CD8-positive, alpha-beta memory T cell (primary cell): ENCODE measurements around the gene ADTRP. TPM values are rescaled to one million over a fixed set of nuclear protein-coding genes. Genes with fewer than 3 reads are reported as not detected.

Experiments used
- CTCF ChIA-PET: fragments of 350-600 bp; sonication (Branson Sonifier 250); formaldehyde crosslinking; loops from one replicate; lab custom pipeline; 2021; ENCODE audit warnings: antibody characterized with exemption; lab: Charles Lee
- POLR2A ChIA-PET: fragments of 350-600 bp; sonication (Branson Sonifier 250); formaldehyde crosslinking; loops from one replicate; lab custom pipeline; 2021; ENCODE audit warnings: antibody characterized with exemption; lab: Charles Lee
- DNase-seq, 5 donors: peaks; one replicate each; pipeline versions ENCODE4 v3.0.0 to v3.0.0-alpha.2; 2020 to 2022; ENCODE audit warnings: mixed read lengths in 1 of 5
- H3K27ac ChIP-seq: one replicate; pipeline ENCODE4 v1.7.0; 2013; ENCODE audit warnings: low read depth, mild to moderate bottlenecking, low read length, moderate library complexity
- H3K27me3 ChIP-seq: 2 replicates; pipeline ENCODE4 v1.7.0; 2013; ENCODE audit warnings: low read length, mild to moderate bottlenecking; ENCODE audit not compliant: insufficient read depth, poor library complexity, severe bottlenecking
- H3K36me3 ChIP-seq: 2 replicates; pipeline ENCODE4 v1.7.0; 2013; ENCODE audit warnings: mild to moderate bottlenecking, low read length, moderate library complexity; ENCODE audit not compliant: insufficient read depth
- H3K4me1 ChIP-seq: 2 replicates; pipeline ENCODE4 v1.7.0; 2013; ENCODE audit warnings: mild to moderate bottlenecking, low read length, moderate library complexity; ENCODE audit not compliant: insufficient read depth
- H3K4me3 ChIP-seq: 2 replicates; pipeline ENCODE4 v1.7.0; 2013; ENCODE audit warnings: mild to moderate bottlenecking, low read length
- H3K9me3 ChIP-seq: 2 replicates; pipeline ENCODE4 v1.7.0; 2013; ENCODE audit warnings: mild to moderate bottlenecking, low read length
- H3K27ac Mint-ChIP-seq, 8 donors: one replicate each; pipeline ENCODE4 v1.8.0; 2020 to 2021; ENCODE audit warnings: mixed read lengths in 8 of 8, mild to moderate bottlenecking in 6 of 8, inconsistent platforms in 3 of 8, moderate library complexity in 3 of 8
- H3K27me3 Mint-ChIP-seq, 2 donors: one replicate each; pipeline ENCODE4 v1.8.0; 2020 to 2021; ENCODE audit warnings: mixed read lengths in 2 of 2, mild to moderate bottlenecking in 1 of 2, moderate library complexity in 1 of 2
- H3K36me3 Mint-ChIP-seq, 3 donors: one replicate each; pipeline ENCODE4 v1.8.0; 2020 to 2021; ENCODE audit warnings: mixed read lengths in 3 of 3, inconsistent platforms in 1 of 3, mild to moderate bottlenecking in 1 of 3
- H3K4me1 Mint-ChIP-seq, 3 donors: one replicate each; pipeline ENCODE4 v1.8.0; 2020 to 2021; ENCODE audit warnings: mixed read lengths in 3 of 3, inconsistent platforms in 1 of 3, mild to moderate bottlenecking in 1 of 3
- H3K4me3 Mint-ChIP-seq, 7 donors: one replicate each; pipeline ENCODE4 v1.8.0; 2020 to 2021; ENCODE audit warnings: mixed read lengths in 7 of 7, mild to moderate bottlenecking in 6 of 7, moderate library complexity in 4 of 7, inconsistent platforms in 2 of 7
- H3K9me3 Mint-ChIP-seq, 5 donors: one replicate each; pipeline ENCODE4 v1.8.0; 2020 to 2022; ENCODE audit warnings: mixed read lengths in 5 of 5, mild to moderate bottlenecking in 3 of 5, moderate library complexity in 2 of 5, inconsistent platforms in 1 of 5
- polyA plus RNA-seq: library from polyadenylated mRNA; unstranded; fragments of 300-500 nt; fragmentation: Illumina TruSeq; gene quantifications from one replicate; pipeline ENCODE4 v1.2.3, GENCODE V29; 2021
- total RNA-seq, 2 experiments: library from RNA; stranded (reverse); gene quantifications; one replicate each; pipeline ENCODE4 v1.2.3, GENCODE V29; 2021

ADTRP gene
- total and polyA plus RNA-seq, 3 experiments from 2014 or later, result 3.2 to 3.9 TPM; not detected in 1

- Histone ChIP-seq H3K27me3 (no peaks in the 10 kb centered on the region), H3K4me3 (no peak overlapping the region), H3K4me1 (no peaks in the 10 kb centered on the region), H3K36me3 (no peaks in the 10 kb centered on the region), H3K27ac (no peak overlapping the region), H3K9me3 (no peaks in the 10 kb centered on the region)
- H3K9me3 Mint-ChIP-seq, result peaks cover 0 to 7% (median 2%) of the 10 kb centered on the region in 5 donors
- no peak overlapping the region for H3K27ac Mint-ChIP-seq
- no peaks in the 10 kb centered on the region for H3K4me1 Mint-ChIP-seq
- ChIA-PET CTCF (no interaction called here), POLR2A (no interaction called here)
- no peak for DNase-seq
- H3K36me3 Mint-ChIP-seq, result peaks cover 0 to 3% (median 0%) of the 10 kb centered on the region in 3 donors
- H3K27me3 Mint-ChIP-seq, result peaks cover 3 to 7% of the 10 kb centered on the region in 2 donors
- H3K4me3 Mint-ChIP-seq, result no peak overlapping the region
These were observed 19.9 kb upstream of the ADTRP start for GRCh38 chr6:11798538-11798937.

DNA sequence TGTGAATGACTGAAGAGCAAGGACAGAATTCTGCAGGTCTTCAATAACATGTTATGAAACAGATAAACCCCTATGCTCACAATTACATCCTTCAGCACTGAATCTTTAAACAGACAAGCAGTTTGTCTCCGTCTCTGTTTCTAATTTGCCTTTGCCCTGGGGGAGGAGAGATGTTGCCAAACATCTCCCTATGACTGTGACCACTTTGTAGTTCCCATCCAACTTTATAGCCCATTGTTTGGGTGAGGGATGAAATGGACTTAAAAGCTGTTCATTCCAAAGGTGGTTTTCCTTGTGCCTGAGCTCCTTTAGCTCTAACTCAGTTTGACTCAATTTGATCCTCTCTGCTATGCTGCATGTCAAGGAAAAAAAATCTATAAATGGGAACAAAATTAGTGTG is 19.5 kb upstream of the ADTRP start:
- H3K27ac Mint-ChIP-seq, result no peak overlapping the region
- no peak for DNase-seq
- no peak overlapping the region for H3K4me3 Mint-ChIP-seq
- peaks cover 3 to 7% of the 10 kb centered on the region in 2 donors for H3K27me3 Mint-ChIP-seq
- H3K4me1 Mint-ChIP-seq, result no peaks in the 10 kb centered on the region
- Histone ChIP-seq H3K4me3 (no peak overlapping the region), H3K36me3 (no peaks in the 10 kb centered on the region), H3K9me3 (no peaks in the 10 kb centered on the region), H3K27me3 (no peaks in the 10 kb centered on the region), H3K4me1 (no peaks in the 10 kb centered on the region), H3K27ac (no peak overlapping the region)
- peaks cover 0 to 6% (median 0%) of the 10 kb centered on the region in 3 donors for H3K36me3 Mint-ChIP-seq
- H3K9me3 Mint-ChIP-seq, result peaks cover 3 to 12% (median 6%) of the 10 kb centered on the region in 5 donors
- CTCF ChIA-PET, result no interaction called here
- POLR2A ChIA-PET, result no interaction called here

DNA sequence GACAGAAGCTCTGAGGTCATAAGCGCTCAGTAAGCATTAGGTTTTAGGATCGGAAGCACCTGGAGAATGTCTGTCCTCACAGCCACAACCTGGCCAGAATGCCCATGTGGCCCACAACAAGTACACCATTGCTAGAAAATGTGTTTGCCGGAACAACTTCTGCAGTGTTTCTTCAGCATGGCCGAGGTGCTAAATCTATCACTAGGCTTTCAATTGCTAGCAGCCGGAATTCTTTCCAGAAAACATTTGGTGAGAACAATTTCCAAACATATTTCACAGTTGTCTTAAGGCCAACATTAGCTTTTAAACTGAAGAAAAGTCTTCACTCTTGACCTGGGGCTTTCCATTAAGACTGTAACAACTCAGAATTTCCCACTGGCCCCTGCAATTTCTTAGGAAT is 18.2 kb upstream of the ADTRP start:
- Histone ChIP-seq H3K27ac (no peak overlapping the region), H3K9me3 (no peaks in the 10 kb centered on the region), H3K4me1 (no peaks in the 10 kb centered on the region), H3K27me3 (no peaks in the 10 kb centered on the region), H3K36me3 (no peaks in the 10 kb centered on the region), H3K4me3 (no peak overlapping the region)
- peaks cover 3 to 11% of the 10 kb centered on the region in 2 donors for H3K27me3 Mint-ChIP-seq
- ChIA-PET POLR2A (no interaction called here), CTCF (no interaction called here)
- no peak for DNase-seq
- no peaks in the 10 kb centered on the region for H3K4me1 Mint-ChIP-seq
- peaks cover 7 to 16% (median 14%) of the 10 kb centered on the region in 5 donors for H3K9me3 Mint-ChIP-seq
- no peak overlapping the region for H3K27ac Mint-ChIP-seq
- H3K36me3 Mint-ChIP-seq, result peaks cover 0 to 11% (median 0%) of the 10 kb centered on the region in 3 donors
- no peak overlapping the region for H3K4me3 Mint-ChIP-seq

- DNase-seq, result no peak
- ChIA-PET POLR2A (interaction anchor here (0.6 kb wide), 1 partner anchor 85 kb away, joined by 3 read pairs; no protein-coding TSS in a partner anchor), CTCF (no interaction called here)
- Histone ChIP-seq H3K27ac (no peak overlapping the region), H3K36me3 (no peaks in the 10 kb centered on the region), H3K9me3 (no peaks in the 10 kb centered on the region), H3K4me3 (no peak overlapping the region), H3K27me3 (no peaks in the 10 kb centered on the region), H3K4me1 (no peaks in the 10 kb centered on the region)
- peaks cover 7 to 16% (median 14%) of the 10 kb centered on the region in 5 donors for H3K9me3 Mint-ChIP-seq
- peaks cover 0 to 11% (median 0%) of the 10 kb centered on the region in 3 donors for H3K36me3 Mint-ChIP-seq
- no peak overlapping the region for H3K4me3 Mint-ChIP-seq
- peaks cover 3 to 11% of the 10 kb centered on the region in 2 donors for H3K27me3 Mint-ChIP-seq
- no peaks in the 10 kb centered on the region for H3K4me1 Mint-ChIP-seq
- no peak overlapping the region for H3K27ac Mint-ChIP-seq
These were observed 16.8 kb upstream of the ADTRP start for GRCh38 chr6:11795403-11795802.

DNA sequence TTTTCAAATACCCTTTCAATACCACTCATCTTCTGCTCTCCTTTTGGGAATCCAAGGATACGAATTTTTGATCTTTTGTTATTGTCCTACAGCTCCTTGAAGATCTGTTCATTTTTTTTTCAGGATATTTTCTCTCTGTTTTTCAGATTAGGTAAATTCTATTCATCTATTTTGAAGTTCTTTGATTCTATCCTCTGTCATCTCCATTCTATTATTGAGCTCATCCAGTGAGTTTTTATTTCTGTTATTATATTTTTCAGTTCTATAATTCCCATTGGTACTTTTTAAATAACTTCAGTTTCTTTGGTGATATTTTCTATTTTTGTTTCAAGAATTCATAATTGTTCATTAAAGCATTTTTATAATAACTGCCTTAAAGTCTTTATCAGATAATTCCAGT is 14.7 kb upstream of the ADTRP start:
- Mint-ChIP-seq H3K9me3 (peaks cover 7 to 16% (median 14%) of the 10 kb centered on the region in 5 donors), H3K4me3 (no peak overlapping the region), H3K27ac (no peak overlapping the region), H3K4me1 (no peaks in the 10 kb centered on the region), H3K27me3 (peaks cover 3 to 7% of the 10 kb centered on the region in 2 donors), H3K36me3 (peaks cover 0 to 11% (median 0%) of the 10 kb centered on the region in 3 donors)
- no peaks in the 10 kb centered on the region for H3K36me3 ChIP-seq
- POLR2A ChIA-PET, result no interaction called here
- no peak overlapping the region for H3K4me3 ChIP-seq
- no peak overlapping the region for H3K27ac ChIP-seq
- H3K9me3 ChIP-seq, result no peaks in the 10 kb centered on the region
- no peaks in the 10 kb centered on the region for H3K27me3 ChIP-seq
- DNase-seq, result no peak
- CTCF ChIA-PET, result no interaction called here
- no peaks in the 10 kb centered on the region for H3K4me1 ChIP-seq

- Histone ChIP-seq H3K27ac (no peak overlapping the region), H3K27me3 (no peaks in the 10 kb centered on the region), H3K4me1 (no peaks in the 10 kb centered on the region), H3K4me3 (no peak overlapping the region), H3K9me3 (no peaks in the 10 kb centered on the region), H3K36me3 (no peaks in the 10 kb centered on the region)
- Mint-ChIP-seq H3K27me3 (peaks cover 3 to 4% of the 10 kb centered on the region in 2 donors), H3K9me3 (peaks cover 7 to 16% (median 14%) of the 10 kb centered on the region in 5 donors), H3K36me3 (peaks cover 0 to 11% (median 0%) of the 10 kb centered on the region in 3 donors), H3K4me3 (no peak overlapping the region), H3K4me1 (no peaks in the 10 kb centered on the region), H3K27ac (no peak overlapping the region)
- no peak for DNase-seq
- POLR2A ChIA-PET, result no interaction called here
- CTCF ChIA-PET, result no interaction called here
These were observed 12.9 kb upstream of the ADTRP start for GRCh38 chr6:11791354-11792107.

GRCh38 chr6:11789744-11790143 is 11.1 kb upstream of the ADTRP start:
- H3K27ac ChIP-seq, result no peak overlapping the region
- no peaks in the 10 kb centered on the region for H3K9me3 ChIP-seq
- Mint-ChIP-seq H3K9me3 (peaks cover 7 to 15% (median 10%) of the 10 kb centered on the region in 5 donors), H3K36me3 (peaks cover 0 to 8% (median 0%) of the 10 kb centered on the region in 3 donors), H3K4me1 (peaks cover 6 to 9% (median 8%) of the 10 kb centered on the region in 3 donors), H3K27ac (no peak overlapping the region), H3K4me3 (no peak overlapping the region), H3K27me3 (peaks cover 0 to 4% of the 10 kb centered on the region in 2 donors)
- no peak for DNase-seq
- no peak overlapping the region for H3K4me3 ChIP-seq
- no peaks in the 10 kb centered on the region for H3K36me3 ChIP-seq
- ChIA-PET POLR2A (no interaction called here), CTCF (no interaction called here)
- H3K27me3 ChIP-seq, result no peaks in the 10 kb centered on the region
- H3K4me1 ChIP-seq, result no peaks in the 10 kb centered on the region

- H3K4me1 ChIP-seq, result no peaks in the 10 kb centered on the region
- Mint-ChIP-seq H3K36me3 (peaks cover 0 to 5% (median 0%) of the 10 kb centered on the region in 3 donors), H3K27ac (no peak overlapping the region), H3K9me3 (peaks cover 4 to 9% (median 4%) of the 10 kb centered on the region in 5 donors), H3K4me1 (peaks cover 6 to 9% (median 8%) of the 10 kb centered on the region in 3 donors), H3K27me3 (peaks cover 1 to 16% of the 10 kb centered on the region in 2 donors), H3K4me3 (no peak overlapping the region)
- H3K4me3 ChIP-seq, result no peak overlapping the region
- no peaks in the 10 kb centered on the region for H3K36me3 ChIP-seq
- CTCF ChIA-PET, result no interaction called here
- no peak overlapping the region for H3K27ac ChIP-seq
- POLR2A ChIA-PET, result no interaction called here
- no peak for DNase-seq
- H3K27me3 ChIP-seq, result no peaks in the 10 kb centered on the region
- no peaks in the 10 kb centered on the region for H3K9me3 ChIP-seq
These were observed 9.4 kb upstream of the ADTRP start for GRCh38 chr6:11788043-11788442.
